Subcutaneous abdominal adipose tissue (tissue), 5 donors: ENCODE measurements around the gene IGSF8.

Source experiments
- H3K27ac ChIP-seq: one replicate; pipeline ENCODE4 v1.7.0; 2013; ENCODE audit warnings: low read depth, mild to moderate bottlenecking, inconsistent platforms, low read length, moderate library complexity
- H3K27me3 ChIP-seq, 5 donors: one replicate each; pipeline ENCODE4 v1.7.0; 2013; ENCODE audit warnings: low read length in 5 of 5, inconsistent platforms in 1 of 5; ENCODE audit not compliant: control insufficient read depth in 5 of 5, insufficient read depth in 4 of 5
- H3K36me3 ChIP-seq, 5 donors: one replicate each; pipeline ENCODE4 v1.7.0; 2013; ENCODE audit warnings: low read length in 5 of 5; ENCODE audit not compliant: control insufficient read depth in 5 of 5, insufficient read depth in 5 of 5
- H3K4me1 ChIP-seq, 5 donors: one replicate each; pipeline ENCODE4 v1.7.0; 2013; ENCODE audit warnings: low read length in 5 of 5, mild to moderate bottlenecking in 3 of 5, moderate library complexity in 1 of 5; ENCODE audit not compliant: control insufficient read depth in 5 of 5, insufficient read depth in 5 of 5
- H3K4me3 ChIP-seq, 5 donors: one replicate each; pipeline ENCODE4 v1.7.0; 2013; ENCODE audit warnings: low read length in 5 of 5, low read depth in 1 of 5
- H3K9ac ChIP-seq, 5 donors: one replicate each; pipeline ENCODE4 v1.7.0; 2013; ENCODE audit warnings: low read length in 5 of 5, mild to moderate bottlenecking in 4 of 5, moderate library complexity in 3 of 5
- H3K9me3 ChIP-seq, 5 donors: one replicate each; pipeline ENCODE4 v1.7.0; 2013; ENCODE audit warnings: low read length in 5 of 5; ENCODE audit not compliant: control insufficient read depth in 5 of 5
- donor health status: healthy.
- donor health status: healthy.
- donor health status: healthy.
- donor health status: healthy.
- donor health status: healthy.

Gene IGSF8

DNA sequence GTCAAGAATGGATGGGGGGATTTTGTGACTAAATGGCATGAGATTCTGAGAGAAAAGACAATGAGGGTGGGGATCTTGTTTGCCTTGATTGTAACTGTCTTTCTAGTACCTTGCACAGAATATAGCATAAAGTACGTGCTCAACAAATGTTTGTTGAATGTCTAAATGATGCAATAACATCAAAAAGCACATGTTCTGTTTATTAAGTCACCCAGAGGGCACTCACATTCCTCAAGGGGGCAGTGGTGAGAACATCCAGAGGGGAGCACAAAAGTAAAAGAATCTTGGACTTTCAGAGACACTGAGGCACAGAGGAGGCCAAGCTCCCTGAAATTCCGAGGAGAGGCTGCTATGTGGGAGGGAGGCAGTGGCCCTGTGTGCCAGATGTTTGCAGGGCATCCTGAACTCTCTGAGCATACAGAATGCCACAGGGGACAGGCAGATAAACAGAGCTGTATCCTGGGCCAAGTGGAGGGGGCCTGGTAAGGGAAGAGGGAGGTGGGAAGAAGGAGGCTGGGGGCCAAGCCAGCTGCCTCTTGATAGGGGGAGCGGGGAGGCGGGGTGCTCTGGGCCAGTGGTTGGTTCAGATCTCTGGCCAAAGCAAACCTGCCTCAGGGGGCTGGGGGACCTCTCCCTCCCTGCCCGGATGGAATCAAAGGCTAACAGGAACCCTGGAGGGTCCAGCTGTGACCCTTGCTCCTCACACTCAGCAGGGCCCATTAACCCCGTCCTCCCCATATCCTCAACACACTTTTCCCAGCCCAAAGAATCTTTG lies 10.7 kb upstream of the IGSF8 start:
- Histone ChIP-seq H3K36me3 (no peaks in the 10 kb centered on the region), H3K27me3 (no peaks in the 10 kb centered on the region), H3K4me3 (no peak overlapping the region), H3K9me3 (no peaks in the 10 kb centered on the region), H3K27ac (no peak overlapping the region), H3K9ac (no peak overlapping the region), H3K4me1 (peaks cover 4 to 35% (median 31%) of the 10 kb centered on the region in 5 donors)

DNA sequence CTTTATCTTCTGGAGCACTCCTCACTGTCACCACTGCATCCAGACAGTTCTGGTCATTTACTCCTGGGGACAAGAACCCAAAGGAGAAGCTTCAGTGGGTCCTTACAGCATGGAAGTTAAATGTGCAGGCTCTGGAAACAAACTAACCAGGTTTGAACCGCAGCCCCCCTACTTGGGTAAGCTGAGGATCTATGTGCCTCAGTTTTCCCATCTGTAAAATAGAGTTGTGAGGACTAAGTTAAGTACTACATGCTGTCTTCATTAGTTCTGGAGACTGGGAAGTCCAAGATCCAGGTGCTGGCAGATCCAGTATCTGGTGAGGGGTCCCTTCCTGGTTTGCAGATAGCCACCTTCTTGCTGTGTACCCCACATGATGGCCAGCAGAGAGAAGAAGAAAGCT lies 9.1 kb upstream of the IGSF8 start:
- H3K9ac ChIP-seq, result no peak overlapping the region
- H3K9me3 ChIP-seq, result no peaks in the 10 kb centered on the region
- no peaks in the 10 kb centered on the region for H3K27me3 ChIP-seq
- peaks cover under 1 to 28% (median 20%) of the 10 kb centered on the region in 5 donors for H3K4me1 ChIP-seq
- no peak overlapping the region for H3K27ac ChIP-seq
- H3K36me3 ChIP-seq, result no peaks in the 10 kb centered on the region
- no peak overlapping the region for H3K4me3 ChIP-seq

DNA sequence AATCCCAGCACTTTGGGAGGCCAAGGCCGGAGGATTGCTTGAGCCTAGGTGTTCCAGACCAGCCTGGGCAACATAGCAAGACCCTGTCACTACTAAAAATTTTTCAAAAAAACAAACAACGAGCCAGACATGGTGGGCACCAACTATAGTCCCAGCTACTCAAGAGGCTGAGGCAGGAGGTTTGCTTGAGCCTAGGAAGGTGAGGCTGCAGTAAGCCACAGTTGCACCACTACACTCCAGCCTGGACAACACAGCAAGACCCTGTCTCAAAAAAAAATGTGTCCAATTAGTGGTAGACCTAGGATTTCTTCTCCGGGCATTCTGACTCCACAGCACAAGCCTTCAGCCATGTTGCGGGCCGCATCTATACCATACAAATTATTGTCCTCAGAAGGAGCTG lies 6.7 kb upstream of the IGSF8 start:
- Histone ChIP-seq H3K4me3 (no peak overlapping the region), H3K4me1 (peaks cover 7 to 40% (median 24%) of the 10 kb centered on the region in 5 donors), H3K27me3 (no peaks in the 10 kb centered on the region), H3K27ac (no peak overlapping the region), H3K36me3 (no peaks in the 10 kb centered on the region), H3K9ac (no peak overlapping the region), H3K9me3 (no peaks in the 10 kb centered on the region)

DNA sequence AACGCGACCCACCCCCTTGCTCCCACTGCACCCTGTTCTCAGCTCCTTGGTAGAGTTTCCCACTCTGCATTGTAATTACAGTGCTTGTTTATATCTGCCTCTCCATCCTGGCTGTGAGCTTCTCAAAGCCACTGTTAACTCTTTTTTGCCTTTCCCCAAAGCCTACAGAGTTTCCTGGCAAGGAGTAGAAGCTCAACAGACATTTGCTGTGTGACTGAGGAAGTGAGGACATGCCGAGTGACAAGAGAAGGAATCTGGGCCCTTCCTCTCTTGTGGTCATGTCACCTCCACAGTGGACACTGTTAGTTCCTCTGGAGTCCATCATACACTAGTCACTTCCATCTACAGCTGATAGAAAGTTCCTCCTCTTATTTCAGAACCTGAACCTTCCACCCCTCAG lies 6.1 kb upstream of the IGSF8 start:
- no peak overlapping the region for H3K27ac ChIP-seq
- H3K4me3 ChIP-seq, result no peak overlapping the region
- no peaks in the 10 kb centered on the region for H3K36me3 ChIP-seq
- H3K9ac ChIP-seq, result no peak overlapping the region
- H3K4me1 ChIP-seq, result peaks cover 7 to 42% (median 21%) of the 10 kb centered on the region in 5 donors
- no peaks in the 10 kb centered on the region for H3K27me3 ChIP-seq
- no peaks in the 10 kb centered on the region for H3K9me3 ChIP-seq

DNA sequence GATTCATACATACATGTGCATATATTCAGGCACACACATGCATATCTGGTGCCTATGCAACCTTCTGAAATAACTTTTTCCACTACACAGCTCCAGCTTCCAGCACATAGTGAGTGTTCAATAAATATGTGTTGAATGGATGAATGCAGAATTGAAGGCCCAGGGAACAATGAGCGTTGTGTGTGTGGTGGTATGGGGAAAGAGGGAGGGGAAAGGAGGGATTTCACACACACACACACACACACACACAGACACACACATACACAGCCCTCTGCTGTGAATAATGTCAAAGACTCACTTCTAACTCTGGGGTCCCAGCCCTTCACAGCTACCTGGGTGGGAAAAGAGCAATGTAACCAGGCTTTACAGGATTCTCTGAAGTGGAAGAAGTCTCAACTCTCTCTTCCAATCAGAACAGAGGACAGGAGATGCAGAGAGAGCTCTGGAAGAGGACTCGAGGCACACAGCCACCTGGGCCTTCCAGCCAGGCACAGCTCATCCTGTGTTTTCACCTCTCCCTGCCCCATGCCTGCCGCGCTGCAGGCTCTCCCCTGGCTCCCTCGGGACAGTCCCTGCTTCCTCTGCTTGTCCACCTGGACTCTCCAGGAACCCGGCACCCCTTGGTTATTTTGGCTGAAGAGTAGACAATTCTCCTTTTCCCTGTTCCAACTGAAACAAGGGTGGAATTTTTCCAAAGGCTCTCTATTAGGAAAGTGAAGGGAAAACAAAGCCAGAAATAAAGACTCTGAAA lies 5.4 kb upstream of the IGSF8 start:
- Histone ChIP-seq H3K9me3 (no peaks in the 10 kb centered on the region), H3K27me3 (no peaks in the 10 kb centered on the region), H3K4me1 (peaks cover 7 to 42% (median 22%) of the 10 kb centered on the region in 5 donors), H3K36me3 (no peaks in the 10 kb centered on the region), H3K27ac (no peak overlapping the region), H3K4me3 (no peak overlapping the region), H3K9ac (no peak overlapping the region)

DNA sequence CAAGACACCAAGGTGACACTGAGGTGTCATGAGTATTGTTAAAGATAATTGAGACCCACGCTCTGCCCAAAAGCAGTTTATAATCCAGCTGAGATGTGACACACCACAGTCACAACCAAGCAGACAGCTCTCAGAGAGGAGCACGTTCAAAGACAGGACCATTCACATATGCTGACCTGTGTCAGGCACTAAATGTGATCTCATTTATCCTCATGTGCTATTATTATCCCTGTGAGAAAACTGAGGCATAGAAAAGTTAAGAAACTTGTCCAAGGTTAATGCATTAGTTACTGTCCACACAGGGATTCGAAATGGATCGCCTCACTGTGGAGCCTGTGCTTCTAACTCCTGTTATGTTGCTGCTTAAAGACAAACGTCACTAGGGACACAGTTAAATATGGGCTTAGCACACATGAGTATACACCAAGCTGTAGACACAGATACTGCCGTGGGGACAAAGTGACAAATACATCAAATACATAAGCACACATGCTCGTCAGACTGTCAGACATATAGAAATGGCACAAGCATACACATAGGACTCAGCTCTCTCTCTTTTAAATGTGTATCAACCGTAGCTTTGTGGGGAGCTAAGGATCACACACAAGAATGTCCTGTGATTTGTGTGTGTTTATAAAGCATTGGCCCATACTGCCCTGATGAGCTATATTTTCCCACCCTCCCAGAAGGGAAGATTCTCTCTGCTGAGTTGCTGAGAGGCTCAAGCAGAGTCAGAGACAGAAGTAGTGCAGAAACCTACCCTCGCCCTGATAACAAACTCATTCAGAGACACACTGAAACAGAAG lies 3.5 kb upstream of the IGSF8 start:
- Histone ChIP-seq H3K9ac (no peak overlapping the region), H3K4me1 (peaks cover 15 to 51% (median 35%) of the 10 kb centered on the region in 5 donors), H3K27ac (no peak overlapping the region)

DNA sequence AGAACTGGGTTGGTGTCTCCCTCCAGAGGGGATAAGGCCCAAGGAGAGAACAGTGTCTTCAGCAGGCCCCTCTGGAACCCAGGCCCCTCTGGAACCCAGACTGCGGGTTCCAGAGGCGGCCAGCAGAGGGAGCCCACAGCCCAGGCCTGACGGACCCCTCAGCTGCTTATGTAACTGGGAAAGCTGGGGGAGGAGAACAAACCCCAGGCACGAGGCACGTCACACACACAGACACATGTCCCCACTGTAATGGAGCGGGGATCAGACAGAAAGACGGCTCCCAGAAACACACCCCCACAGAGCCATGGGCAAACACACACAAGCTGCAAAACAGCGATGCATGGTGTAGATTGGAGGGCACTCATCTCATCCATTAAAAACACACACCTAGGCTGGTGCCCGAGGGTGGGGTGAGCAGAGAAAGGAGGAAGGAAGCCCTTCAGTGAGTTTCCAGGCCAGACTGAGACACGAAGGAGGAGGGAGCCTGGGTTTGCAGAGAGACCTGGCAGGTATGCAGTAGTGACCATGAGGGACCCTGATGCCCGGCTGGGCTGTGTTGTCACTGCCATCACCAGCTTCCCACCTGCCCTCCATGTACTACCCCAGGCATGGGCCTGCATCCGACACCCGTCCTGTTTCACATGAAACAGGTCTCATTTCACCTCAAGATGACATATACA lies 2.8 kb upstream of the IGSF8 start:
- H3K27me3 ChIP-seq, result no peaks in the 10 kb centered on the region
- no peak overlapping the region for H3K27ac ChIP-seq
- H3K9ac ChIP-seq, result peak overlapping the region in 4 of 5 donors; percentile 13 to 56 (median 35)
- peaks cover 20 to 59% (median 41%) of the 10 kb centered on the region in 5 donors for H3K4me1 ChIP-seq
- no peaks in the 10 kb centered on the region for H3K9me3 ChIP-seq
- no peaks in the 10 kb centered on the region for H3K36me3 ChIP-seq
- peak overlapping the region; percentile 19 to 41 (median 32) for H3K4me3 ChIP-seq

More for the DNA sequence above, 3.5 kb upstream of the IGSF8 start:
- H3K27me3 ChIP-seq, result no peaks in the 10 kb centered on the region
- no peaks in the 10 kb centered on the region for H3K36me3 ChIP-seq
- H3K9me3 ChIP-seq, result no peaks in the 10 kb centered on the region
- peak overlapping the region in 2 of 5 donors; percentile 32 to 41 for H3K4me3 ChIP-seq

DNA sequence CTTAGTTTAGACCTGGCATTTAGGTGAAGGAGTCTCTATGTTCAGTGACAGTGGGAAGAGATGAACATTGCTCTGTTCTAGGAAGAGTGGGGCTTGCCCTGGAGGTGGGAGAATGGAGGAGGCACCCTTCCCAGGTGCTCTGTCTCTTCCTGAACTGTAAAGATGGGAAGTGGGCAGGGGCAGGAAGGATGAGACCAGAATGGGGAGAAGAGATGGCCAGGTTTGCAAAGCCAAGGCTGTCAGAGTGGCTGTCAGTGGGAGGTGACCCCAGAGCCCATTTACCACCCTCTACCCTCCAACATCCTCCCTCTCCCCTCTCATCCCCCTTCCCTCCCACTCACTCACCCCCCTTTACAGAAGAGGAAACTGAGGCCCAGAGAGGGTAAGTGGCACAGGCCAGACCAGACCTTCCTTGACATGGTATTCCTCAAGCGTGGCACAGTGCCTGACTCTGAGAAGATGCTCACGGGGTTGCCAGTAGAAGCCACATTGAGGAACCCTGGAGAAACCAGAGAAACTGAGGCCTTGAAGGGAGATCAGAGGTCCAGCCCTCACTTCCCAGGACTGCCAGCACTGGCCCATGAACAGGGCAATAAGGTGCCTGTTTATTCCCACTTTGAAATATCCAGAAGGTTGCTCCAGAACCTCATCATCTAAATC lies 1.4 kb upstream of the IGSF8 start:
- Histone ChIP-seq H3K9ac (peak overlapping the region in 3 of 5 donors; percentile 0 to 91 (median 77)), H3K27me3 (no peaks in the 10 kb centered on the region), H3K36me3 (peaks cover 0 to 5% (median 2%) of the 10 kb centered on the region in 5 donors), H3K4me1 (peaks cover 20 to 61% (median 44%) of the 10 kb centered on the region in 5 donors), H3K27ac (peak overlapping the region; percentile 95), H3K4me3 (peak overlapping the region in 1 of 5 donors; percentile 78), H3K9me3 (no peaks in the 10 kb centered on the region)
